HTERT RPE-1 (cell line): ENCODE measurements around the gene SRP72.
"Not testable (repeated sequence)": the region's sequence is repeated elsewhere in the genome, so short reads cannot be mapped to it uniquely, and the experiment has no call there.

Source experiments
- in situ Hi-C: fragments of 300-500 bp; cut with MboI; formaldehyde crosslinking; loops from 4 replicates; pipeline ENCODE4 v1.14.3; 2020; ENCODE audit warnings: low sequenced_read_pairs

SRP72 gene

GRCh38 chr4:56467284-56468096 is at the start of gene SRP72:
Gene SRP72, plus strand, starts transcription at chr4:56467617. Its CDS starts 19 bp downstream, at chr4:56467636.
- in situ Hi-C loops, result no loop called here

GRCh38 chr4:56424176-56424575 is 43.2 kb upstream of the SRP72 start:
- in situ Hi-C loops, result no loop called here

- in situ Hi-C loops, result no loop called here
These were observed 42.5 kb upstream of the SRP72 start for GRCh38 chr4:56424697-56425514.

- in situ Hi-C loops, result no loop called here
These were observed 41.9 kb upstream of the SRP72 start for GRCh38 chr4:56425518-56425917.

- in situ Hi-C loops, result no loop called here
These were observed 41.1 kb upstream of the SRP72 start for GRCh38 chr4:56426273-56426672.

GRCh38 chr4:56427179-56427578 is 40.2 kb upstream of the SRP72 start:
- in situ Hi-C loops, result no loop called here

- in situ Hi-C loops, result no loop called here
These were observed 37.2 kb upstream of the SRP72 start for GRCh38 chr4:56430203-56430602.

- in situ Hi-C loops, result no loop called here
These were observed 34.1 kb upstream of the SRP72 start for GRCh38 chr4:56433280-56433679.

- in situ Hi-C loops, result no loop called here
These were observed 32.7 kb upstream of the SRP72 start for GRCh38 chr4:56434599-56435139.

- in situ Hi-C loops, result no loop called here
These were observed 32.1 kb upstream of the SRP72 start, which contains the start of gene PPAT for GRCh38 chr4:56435140-56435926. Gene PPAT, minus strand, starts transcription at chr4:56435615. Its CDS starts 138 bp downstream, at chr4:56435477.

GRCh38 chr4:56438766-56439165 is 28.7 kb upstream of the SRP72 start:
- in situ Hi-C loops, result no loop called here

GRCh38 chr4:56440983-56441382 is 26.4 kb upstream of the SRP72 start:
- in situ Hi-C loops, result no loop called here

GRCh38 chr4:56444719-56445118 is 22.7 kb upstream of the SRP72 start:
- in situ Hi-C loops, result no loop called here

GRCh38 chr4:56445699-56446098 is 21.7 kb upstream of the SRP72 start:
- in situ Hi-C loops, result no loop called here

- in situ Hi-C loops, result no loop called here
These were observed 19.1 kb upstream of the SRP72 start for GRCh38 chr4:56448301-56448700.

- in situ Hi-C loops, result not testable (repeated sequence)
These were observed 17.9 kb upstream of the SRP72 start for GRCh38 chr4:56449475-56449874.

- in situ Hi-C loops, result no loop called here
These were observed 17.1 kb upstream of the SRP72 start for GRCh38 chr4:56450342-56450741.

GRCh38 chr4:56460085-56460484 is 7.3 kb upstream of the SRP72 start:
- in situ Hi-C loops, result no loop called here

- in situ Hi-C loops, result no loop called here
These were observed 5.3 kb upstream of the SRP72 start for GRCh38 chr4:56462157-56462556.

- in situ Hi-C loops, result no loop called here
These were observed 3.7 kb upstream of the SRP72 start for GRCh38 chr4:56463711-56464110.

GRCh38 chr4:56464581-56464980 is 2.8 kb upstream of the SRP72 start:
- in situ Hi-C loops, result no loop called here
